Activated CD4-positive, alpha-beta T cell treated with anti-CD3 and anti-CD28 coated beads, Interleukin-2, amount 50 U/mL, for 48 hours (primary cell): ENCODE data around the gene GRK6.

ENCODE experiments used
- DNase-seq, 2 experiments: peaks; one replicate each; pipeline ENCODE4 v3.0.0-alpha.2; 2020

Gene GRK6

GRCh38 chr5:177455036-177455660 lies 28.7 kb downstream of the GRK6 start:
- peak; percentile 95 to 96 for DNase-seq

DNA sequence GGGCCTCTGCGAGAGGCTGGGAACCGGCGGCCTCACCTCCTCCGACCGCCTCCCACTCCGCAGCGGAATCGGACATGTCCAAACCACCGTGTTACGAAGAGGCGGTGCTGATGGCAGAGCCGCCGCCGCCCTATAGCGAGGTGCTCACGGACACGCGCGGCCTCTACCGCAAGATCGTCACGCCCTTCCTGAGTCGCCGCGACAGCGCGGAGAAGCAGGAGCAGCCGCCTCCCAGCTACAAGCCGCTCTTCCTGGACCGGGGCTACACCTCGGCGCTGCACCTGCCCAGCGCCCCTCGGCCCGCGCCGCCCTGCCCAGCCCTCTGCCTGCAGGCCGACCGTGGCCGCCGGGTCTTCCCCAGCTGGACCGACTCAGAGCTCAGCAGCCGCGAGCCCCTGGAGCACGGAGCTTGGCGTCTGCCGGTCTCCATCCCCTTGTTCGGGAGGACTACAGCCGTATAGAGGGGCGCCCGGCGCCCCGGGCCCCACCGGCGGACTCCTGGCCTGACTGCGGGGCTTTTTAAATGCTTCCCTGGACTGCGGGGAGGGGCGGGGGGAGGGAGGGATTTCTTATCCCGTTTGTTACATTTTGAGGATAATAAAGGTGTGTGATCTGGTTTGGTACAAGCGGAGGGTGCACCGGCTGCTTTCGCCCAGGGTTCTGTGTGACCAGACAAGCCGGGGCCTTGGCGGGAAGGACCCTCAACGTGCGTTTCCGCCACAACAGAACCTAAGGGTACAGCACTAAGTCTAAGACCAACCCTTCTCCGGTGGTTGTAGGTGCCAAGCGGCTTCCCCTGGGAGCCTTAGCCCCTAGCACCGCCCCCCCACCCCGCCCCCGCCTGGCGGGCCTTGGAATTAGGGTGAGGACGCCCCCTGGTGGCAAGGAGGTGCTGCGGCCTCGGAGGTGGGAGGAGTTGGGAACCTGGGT lies 29.4 kb downstream of the GRK6 start:
- peak; percentile 98 to 99 for DNase-seq

DNA sequence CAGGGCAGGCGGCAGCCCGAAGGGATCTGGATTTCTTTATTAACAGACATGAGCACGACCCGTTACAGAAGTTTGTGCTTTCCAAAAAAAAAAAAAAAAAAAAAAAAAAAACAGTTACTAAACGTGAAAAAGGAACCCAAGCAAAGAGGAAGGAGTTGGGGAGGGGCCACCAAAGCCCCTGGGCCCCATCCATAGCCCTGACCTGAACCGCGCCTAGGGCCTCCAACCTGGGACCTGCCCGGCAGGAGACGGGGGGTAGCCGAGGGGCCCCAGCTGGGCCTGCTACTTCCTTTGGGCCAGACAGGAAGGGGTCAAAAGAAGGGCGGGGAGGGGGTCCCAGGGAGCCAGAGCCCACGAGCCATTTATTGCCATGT lies 30.1 kb downstream of the GRK6 start:
- DNase-seq = no peak

DNA sequence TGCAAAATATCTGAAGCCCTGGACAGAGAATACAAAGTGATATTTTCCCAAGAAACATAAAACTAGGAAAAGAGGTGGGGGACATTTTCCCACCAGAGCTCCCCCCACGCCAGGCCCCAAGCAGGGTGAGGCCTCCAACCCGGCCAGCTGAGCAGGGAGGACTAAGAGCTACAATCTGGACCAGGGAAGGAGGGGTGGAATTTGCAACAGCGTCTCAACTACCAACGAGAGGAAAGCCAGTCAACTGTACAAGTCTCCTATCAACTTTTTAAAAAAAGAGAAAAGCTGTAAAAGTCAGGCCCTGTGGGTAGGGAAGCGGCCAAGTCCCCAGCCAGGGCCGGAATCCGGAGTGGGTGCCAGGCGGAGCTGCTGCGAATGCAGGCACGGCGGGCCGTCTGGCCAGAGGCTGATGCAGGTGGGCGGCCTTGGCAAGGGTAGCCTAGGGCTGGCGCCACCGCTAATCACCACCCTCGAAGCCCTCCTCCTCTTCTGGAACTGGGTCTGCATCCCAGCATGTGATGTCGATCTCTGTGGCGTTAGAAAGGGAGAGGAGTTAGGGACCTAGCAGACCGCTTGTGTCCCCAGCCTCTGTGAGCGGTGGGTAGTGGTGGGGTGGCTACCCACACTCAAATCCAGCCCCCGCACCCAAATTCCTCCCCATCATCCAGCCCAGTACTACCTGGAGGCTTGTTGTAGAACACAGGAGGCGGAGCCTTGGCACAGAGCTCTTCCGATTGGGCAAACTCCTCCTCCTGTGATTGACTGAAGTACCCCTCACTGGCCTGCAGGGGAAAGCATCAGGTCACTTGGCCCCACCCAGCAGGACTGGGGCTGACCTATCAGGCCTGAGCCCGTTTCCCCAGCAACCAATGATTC lies 30.7 kb downstream of the GRK6 start:
- peak; percentile 60 to 68 for DNase-seq

GRCh38 chr5:177457852-177458681 lies 31.6 kb downstream of the GRK6 start:
- DNase-seq = no peak

GRCh38 chr5:177458912-177459350 lies 32.5 kb downstream of the GRK6 start:
- DNase-seq = no peak

DNA sequence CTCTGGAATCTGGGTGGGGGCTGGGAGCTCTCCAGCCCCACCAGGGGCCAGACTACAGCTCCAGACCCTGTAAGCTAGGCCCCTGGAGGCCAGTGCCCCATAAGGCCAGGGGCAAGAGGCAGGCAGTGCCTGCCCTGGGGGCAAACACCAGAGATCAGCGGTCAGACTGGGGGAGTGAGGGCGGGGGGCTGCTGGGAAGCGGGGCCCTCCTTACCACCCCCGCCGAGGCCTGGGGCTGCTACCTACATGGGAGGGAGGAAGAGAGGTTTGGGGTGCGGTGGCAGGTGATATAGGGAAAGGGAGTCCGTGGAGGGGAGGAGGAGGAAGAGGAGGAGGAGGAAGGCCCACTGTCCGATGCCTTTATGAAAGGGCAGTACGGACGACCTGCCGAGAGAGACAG lies 32.9 kb downstream of the GRK6 start:
- DNase-seq = no peak

DNA sequence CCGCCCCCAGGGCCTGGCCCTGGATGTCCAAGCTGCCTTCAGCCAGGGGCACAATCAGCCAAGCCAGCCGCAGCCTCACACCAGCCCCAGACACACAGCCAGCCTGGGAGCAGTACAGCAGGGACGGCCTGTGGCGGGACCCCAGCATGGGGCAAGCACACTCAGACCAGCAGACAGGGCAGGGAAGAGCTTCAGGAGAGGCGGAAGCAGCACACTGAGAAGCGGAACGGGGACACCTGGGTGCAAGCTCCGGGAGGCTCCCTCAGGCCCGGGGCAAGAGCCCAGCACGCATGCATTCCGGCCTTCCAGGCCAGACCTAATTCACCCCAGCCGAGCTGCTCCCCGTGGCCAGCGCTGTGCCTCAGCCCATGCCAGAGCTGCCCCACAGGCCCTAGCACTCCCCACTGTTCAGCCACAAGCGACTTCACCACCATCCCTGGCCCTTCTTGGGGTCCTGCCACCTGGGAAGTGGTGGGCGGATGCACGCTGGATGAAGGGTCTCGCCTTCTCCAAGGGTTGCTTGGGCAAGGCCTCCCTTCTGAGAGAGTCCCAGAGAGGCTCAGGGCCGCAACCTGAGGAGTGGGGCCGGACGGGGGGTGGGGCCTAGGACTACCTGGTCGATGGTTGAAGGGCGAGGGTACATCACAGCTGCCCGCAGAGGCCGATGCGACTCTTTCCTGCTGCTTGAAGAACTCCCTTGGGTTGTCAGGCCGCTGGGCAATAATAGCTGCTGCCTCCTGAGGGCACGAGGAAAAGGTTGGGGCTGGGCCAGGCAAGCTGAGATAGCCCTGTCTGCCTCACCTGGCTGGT lies 33.5 kb downstream of the GRK6 start:
- no peak for DNase-seq

GRCh38 chr5:177462021-177462670 lies 35.7 kb downstream of the GRK6 start:
- no peak for DNase-seq

- no peak for DNase-seq
Measured at GRCh38 chr5:177465044-177465443, 38.6 kb downstream of the GRK6 start.

DNA sequence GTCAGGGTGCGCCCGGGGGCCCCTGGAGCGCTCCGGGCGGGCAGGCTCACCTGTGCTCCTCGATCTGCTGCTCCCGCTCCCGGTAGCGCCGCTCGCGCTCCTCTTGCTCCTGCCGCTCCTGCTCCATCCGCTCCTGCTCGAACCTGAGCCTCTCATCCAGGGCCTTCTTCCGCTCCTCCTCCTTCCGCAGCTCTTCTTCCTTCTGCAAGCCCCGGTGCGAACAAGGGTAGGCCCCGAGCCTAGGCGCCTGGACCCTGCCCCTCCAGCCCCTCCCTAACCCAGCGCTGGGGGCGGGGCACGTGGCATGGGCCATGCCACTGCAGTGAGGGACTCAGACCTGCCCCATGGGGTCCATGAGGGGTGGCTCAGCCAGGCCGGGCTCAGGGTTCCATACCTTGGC lies 40.4 kb downstream of the GRK6 start:
- DNase-seq = no peak

GRCh38 chr5:177467436-177467835 lies 41.0 kb downstream of the GRK6 start:
- DNase-seq = no peak

- no peak for DNase-seq
Measured at GRCh38 chr5:177468329-177468684, 41.8 kb downstream of the GRK6 start.

GRCh38 chr5:177468685-177469628 lies 42.5 kb downstream of the GRK6 start:
- no peak for DNase-seq

- DNase-seq = no peak
Measured at GRCh38 chr5:177469750-177470525, 43.5 kb downstream of the GRK6 start.

- DNase-seq = no peak
Measured at GRCh38 chr5:177470759-177471536, 44.5 kb downstream of the GRK6 start.

DNA sequence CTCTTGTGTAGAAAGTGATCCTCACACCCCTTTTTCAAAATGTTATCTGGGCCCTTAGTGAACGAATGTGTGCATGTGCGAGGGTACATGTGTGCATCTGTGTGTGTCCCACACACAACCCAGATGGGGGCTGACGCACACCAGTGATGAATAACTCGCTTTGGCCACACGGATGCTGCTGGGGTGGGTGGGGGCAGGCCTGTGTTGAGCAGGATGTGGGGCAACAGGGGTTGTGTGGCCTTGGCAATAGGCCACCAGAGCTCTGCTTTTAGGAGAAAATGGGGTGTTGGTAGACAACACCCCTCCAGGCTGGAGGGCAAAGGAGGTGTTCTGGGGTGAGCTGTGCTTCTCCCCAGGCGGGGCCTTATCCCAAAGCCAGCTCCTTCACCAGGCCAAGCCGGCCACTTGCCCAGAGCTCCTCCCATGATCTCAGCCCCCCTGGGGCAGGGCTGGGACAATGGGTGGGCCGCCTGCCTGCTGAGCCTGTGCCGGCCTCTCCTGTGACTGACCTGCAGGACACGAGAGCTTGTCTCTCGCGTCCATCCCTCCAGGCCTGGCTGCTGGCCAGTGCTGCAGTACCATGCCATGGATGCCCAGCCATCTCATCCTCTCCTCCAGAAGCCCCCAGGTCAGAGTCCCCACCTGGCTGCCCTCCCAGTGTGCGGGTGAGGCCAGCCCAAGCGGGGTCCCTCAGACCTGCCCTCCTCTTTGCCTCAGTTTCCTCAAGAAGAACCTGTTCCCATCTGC lies 45.3 kb downstream of the GRK6 start:
- DNase-seq = no peak
